Fibroblast of gingiva (primary cell): ENCODE measurements around the gene BRD3.
"Not testable (repeated sequence)": the region's sequence is repeated elsewhere in the genome, so short reads cannot be mapped to it uniquely, and the experiment has no call there.

Experiments
- DNase-seq: peaks from one replicate; pipeline ENCODE4 v3.0.0-alpha.2; 2011; ENCODE audit warnings: low read depth

The BRD3 gene

DNA sequence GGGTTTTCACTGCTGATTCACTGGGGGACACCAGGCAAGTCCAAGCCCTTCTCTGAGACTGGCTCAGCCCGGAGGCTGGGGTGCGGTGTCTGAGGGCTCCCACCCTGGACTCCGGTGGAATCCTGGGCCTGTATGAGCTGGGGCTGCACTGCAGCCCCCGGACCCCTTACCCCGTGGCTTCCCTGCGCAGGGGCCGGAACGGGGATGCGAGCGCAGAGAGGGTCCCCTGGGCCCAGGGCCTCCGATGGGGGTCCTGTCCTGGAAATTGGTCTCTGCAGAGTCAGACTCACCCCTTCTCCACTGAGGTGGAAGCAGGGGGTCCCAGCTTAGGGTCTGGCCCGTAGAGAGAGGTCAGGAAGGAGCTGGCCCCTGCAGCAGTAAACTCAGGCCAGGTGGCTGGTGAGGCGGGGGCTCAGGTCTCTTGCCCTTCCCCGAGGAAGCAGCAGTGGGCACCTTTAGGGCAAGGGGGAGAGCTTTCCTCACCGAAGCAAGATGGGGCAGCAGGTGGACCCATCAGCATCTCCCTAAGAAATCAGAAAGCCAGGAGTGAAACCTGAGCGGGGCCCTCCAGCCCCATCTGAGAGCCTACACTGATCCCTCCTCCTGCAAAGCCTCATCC, 74.1 kb downstream of the BRD3 start:
- DNase-seq: no peak

DNA sequence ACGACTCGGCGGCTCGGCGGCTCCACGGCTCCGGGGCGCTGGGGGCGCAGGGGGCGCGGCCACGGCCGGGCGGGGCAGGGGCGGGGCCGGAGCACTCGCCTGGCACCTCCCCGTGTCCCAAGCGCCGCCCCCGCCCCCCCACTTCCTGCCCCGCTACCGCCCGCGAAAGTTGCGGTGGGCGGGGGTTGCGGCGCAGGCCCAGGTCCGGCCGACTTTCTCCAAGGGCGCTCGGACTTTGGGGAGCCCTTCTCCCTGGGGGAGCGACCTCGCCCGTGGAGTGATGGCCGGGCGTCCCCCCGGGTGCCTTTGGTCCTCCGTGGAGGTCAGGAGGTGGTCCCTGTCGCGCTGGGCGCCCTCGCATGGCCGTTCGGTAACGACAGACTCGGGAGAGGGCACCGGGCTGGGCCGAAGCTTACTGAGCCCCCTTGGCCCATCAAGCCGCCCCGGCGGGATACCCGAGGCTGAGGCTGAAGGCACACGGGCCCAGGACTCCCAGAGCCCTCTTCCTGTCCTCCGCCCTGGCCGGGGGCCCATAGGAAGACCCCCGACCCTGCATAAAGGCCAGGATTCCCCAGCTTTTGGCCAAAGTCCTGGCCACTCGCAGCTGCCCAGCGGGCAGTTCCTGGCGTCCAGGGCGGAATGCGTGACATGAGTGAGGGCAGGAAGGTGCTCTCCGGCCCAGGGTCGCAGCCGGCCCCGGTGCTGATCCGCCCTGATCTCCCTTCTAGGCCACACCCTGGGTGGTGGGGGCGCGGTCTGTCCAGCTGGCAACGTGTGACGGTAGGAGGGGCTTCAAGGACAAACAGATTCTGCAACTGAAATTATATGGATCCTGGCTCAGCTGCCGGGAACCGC, 74.8 kb downstream of the BRD3 start:
- DNase-seq: peak; percentile 89

DNA sequence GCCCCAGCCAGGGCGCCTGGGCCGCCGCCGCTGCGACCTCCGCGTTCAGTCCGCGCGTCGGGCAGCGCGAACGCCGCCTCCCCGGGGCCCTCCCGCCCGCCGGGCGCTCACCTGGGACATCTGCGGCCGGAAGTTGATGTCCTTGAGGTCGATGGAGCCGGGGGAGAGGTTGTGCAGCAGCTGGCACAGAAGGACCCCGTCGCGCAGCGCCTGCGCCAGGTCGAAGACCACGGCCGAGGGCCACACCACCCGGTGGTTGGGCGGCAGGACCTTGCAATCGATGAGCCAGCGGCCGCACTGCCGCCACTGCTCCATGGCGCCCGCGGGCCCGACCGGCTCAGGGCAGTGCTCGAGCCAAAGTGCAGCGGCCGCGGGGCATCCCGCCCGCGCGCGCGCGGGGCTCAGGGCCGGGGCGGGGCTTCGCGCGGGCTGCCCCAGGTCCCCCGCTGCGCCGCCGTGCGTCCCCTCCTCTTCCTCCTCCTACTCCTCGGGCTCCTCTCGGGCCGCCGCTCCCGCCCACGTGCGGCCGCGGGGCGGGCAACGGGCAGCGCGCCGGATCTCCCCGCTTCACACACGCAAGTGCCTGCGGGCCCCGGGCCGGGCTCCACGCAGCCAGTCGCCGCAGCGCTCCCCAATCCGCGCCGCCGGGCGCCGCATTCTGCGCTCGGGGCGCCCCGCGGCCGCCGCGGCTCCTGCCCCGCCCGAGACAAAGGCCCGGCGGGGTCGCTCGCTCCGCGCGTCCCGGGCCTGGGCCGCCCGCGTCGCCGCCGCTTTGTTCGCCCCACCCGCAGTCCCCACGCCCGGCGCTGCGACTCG, 75.7 kb downstream of the BRD3 start, which contains the start of gene VAV2:
TSS of gene VAV2 (minus strand) at position 361 of the 816 bp plus-strand sequence. CDS start at position 315, 46 bp downstream.
- DNase-seq: peak; percentile 74

DNA sequence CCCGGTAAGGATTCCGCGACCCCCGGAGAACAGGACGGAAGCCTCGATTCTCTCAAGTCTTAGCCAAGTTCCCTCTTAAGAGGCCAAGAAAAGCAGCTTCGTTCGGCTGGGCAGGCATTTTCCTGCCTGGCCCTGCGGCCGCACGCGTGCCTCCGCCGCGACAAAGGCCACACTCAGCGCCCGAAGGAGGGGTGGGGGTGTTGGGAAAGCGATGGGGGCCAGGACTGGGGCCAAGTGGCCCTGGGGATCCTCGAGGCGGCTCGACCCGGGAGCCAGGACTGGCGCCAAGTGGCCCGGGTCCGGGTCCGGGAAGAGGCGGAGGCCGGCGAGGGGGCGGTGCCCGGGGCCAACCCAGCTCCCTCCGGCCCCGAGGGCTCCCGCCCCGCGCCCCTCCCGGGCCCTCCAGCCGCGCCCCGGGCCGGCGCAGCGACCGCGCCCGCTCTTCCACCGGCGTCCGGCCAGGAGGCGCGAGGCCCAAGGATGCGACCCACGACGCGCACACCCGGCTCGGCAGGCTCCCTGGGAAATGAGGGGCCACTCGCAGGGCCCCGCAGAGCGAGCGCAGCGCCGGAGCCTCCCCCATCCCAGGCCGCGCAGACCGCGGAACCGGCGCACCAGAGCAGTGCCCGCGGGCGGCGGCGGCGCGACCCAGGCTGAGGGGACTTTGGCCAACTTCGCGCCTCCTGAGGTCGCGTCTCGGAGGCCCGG, 76.5 kb downstream of the BRD3 start:
- DNase-seq: no peak

DNA sequence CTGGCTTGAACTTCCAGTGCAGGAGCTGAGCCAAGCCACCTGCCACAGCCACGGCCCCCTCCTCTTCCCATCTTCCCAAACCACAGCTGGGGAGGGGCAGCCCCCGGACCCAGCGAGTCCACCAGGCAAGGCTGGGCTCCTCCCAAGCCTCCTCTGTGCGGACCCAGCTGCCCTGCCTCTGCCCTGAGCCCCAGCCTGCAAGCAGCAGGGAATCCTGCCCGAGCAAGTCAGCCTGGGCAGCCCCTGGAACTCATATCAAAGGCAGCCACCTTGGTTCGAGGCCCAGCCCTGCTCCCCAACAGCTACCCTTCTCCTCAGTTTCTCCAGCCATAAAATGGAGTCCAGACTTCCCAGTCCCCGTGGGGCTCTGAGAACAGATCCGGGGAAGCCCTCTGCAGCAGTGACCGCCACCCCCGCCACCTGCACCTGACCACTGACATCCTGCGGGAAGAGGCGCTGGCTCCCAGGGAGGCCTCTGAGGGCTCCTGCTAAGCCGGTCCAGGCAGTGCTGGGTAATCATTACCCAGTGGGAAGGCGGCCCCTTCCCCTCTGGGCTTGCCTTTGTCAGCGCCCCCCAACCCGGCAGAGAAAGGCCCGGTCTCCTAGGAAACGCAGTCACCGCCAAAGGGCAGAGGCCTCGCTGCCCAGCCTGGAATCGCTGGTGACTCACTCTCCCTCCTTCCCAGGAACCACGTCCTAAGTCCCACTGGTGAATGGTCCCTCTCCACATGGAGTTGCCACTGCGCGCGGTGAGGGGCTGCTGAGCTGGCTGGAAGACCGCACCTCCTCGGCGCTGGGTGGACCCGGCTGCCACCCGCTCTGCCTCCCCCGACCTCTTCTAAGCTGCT, 77.2 kb downstream of the BRD3 start:
- DNase-seq: peak; percentile 69

DNA sequence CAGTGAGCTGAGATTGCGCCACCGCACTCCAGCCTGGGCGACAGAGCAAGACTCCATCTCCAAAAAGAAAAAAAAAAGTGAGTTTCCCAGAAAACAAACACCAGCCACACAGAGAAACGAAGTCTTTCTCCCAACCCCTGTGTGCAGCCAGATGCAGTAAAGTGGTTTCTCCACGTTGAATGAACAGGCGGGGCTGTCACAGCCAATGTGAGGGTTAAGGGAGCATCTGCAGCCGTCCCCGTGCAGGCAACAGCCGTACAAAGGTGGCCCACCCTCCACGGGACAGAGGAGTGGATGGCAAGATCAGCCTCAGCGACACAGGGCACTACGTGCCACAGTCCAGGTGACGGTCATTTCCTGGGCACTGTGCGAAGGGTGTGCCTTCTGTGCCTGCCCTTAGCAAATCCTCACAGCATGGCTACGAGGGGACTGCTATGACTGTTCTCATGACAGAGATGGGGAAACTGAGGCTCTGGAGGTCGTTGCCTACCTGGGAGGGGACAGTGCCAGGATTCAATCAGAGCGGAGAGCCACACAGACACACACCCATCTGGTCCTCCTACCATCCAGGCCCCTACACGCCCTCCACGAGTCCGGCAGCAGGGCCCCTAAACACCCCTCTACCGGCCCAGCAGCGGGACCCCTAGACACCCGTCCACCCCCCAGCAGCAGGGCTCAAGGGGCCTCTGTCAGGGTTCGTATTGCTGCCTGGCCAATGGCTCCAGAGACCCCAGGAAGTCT, 78.0 kb downstream of the BRD3 start:
- DNase-seq: no peak

DNA sequence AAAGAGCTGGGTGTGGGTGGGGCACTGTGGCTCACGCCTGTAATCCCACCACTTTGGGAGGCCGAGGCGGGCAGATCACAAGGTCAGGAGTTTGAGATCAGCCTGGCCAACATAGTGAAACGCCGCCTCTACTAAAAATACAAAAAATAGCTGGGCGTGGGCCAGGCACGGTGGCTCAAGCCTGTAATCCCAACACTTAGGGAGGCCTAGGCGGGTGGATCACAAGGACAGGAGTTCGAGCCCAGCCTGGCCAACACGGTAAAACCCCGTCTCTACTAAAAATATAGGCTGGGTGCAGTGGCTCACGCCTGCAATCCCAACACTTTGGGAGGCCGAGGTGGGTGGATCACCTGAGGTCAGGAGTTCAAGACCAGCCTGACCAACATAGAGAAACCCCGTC, 79.1 kb downstream of the BRD3 start:
- not testable (repeated sequence) for DNase-seq

DNA sequence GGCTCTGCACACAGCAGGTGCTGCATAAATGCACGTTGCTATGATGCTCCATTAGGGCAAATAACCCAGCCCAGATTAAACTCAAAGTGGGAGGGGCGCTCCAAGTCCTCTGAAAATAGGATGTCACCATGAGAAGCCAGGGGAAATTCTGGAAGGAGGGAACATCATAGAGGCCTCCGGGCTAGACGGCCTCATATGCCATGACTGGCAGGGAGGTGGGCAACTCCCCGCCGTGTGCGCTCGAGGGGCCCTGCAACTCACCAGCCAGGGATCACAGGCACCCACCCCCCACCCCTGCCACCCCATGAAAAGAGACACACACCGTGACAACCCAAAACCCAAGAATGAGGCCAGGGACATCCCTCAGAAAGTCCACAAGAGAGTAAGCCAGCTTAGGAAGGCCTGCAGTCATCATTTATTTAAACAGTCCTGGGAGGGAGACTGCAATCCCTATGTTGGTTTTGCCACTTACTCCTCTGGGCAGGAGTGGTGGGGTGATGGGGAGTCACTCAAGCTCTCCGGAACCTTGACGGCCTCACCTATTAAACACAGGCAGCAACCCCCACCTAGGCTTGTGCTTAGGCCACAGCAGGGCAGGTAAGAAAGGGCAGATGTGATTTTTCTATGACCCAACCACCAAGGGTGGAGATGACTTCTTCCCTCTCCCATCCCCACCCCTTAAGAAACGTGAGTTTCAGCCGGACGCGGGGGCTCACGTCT, 79.7 kb downstream of the BRD3 start:
- DNase-seq: no peak

DNA sequence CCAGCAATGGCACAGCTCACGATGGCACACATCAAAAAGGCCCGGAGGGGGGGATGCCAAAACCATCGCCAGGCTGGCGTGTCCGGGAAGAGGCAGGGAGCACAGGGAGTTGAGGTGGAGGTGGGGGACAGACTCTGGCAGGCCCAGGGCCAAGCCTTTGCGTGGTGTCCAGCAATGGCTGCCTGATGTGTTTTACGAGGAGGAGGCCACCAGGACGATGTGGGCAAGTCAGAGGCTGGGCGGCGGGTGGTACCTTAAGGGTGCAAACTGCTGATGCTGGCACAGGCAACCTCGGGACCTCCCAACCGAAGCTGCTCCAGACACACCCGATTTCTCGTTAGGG, 80.4 kb downstream of the BRD3 start:
- DNase-seq: no peak

DNA sequence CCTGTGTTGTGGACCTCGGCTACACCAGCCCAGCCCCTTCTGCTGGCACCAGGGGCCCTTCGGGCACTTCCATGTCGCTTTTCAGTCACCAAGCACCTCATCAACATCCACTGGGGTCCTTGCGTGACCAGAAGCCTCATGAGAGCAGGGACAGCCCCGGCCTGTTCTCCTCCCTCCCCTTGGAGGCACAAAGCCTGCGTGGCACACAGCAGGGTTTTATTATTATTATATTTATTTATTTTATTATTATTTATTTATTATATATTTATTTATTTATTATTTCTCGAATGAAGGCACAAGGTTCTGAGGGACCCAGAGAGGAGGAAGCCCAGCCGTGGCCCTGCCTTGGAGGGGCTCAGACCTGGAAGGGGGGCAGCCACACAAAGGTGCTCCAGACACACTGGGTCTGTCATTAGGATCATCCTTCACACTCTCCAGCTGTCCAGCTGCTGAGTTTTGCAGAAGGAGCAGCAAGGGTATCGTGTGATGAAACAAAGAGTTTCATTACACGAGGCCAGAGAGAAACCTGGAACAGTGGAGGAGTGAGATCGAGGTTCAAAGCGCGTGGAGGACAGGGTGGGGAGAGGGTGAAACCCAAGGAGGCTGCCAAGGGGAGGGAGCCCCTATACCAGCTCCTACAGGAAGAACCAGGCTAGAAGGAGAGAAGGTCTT, 80.9 kb downstream of the BRD3 start:
- no peak for DNase-seq

DNA sequence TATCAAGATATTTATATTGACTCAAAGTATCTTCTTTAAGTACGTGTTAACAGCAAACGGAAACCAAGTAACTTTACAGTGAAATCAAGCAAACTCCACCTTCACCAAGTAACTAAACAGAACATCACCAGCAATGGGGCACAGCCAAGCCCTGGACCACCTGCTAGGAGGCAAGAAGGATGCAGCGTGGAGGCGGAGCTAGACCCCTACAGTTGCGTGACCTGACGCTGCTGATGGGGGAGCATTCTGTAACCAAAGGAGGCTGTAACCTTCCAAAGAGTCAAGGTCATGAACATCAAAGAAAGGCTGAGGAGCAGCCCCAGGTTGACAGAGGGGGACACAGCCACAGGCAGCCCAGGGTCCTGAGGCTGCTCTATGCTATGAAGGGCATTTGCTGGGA, 81.8 kb downstream of the BRD3 start:
- no peak for DNase-seq

DNA sequence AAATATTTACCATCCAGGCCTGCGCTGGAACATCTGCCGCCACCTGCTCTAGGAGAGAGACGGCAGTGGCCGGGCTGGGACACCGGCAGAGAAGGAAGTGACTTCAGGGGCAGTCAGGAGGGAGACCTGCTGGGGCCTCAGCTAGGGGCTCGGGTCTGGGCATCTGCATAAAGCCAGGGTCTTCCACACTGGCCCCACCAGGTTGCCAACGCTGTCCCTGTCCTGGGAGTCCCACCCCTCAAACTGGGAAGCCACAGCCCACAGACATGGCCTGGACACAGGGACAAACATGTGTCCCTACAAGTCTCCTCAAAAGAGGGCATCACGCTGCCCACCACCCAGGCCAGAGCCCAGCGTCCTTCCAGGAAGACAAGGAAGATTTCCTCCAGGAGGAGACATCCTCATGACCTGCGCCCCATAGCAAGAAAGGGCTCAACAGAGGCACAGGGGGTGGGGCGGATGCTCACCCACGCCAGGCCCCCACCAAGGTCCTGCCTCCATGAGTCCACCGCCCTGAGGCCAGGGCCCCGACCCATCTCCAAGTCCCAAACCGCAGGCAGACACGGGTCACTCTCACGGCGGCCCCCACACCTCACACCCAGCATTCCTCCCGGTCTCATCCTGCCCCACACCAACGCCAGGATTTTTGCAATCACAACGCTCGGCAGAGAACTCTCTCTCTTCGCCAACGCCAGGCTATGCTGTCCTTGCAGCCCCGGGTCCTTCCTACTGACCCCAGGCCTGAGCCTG, 84.7 kb downstream of the BRD3 start:
- no peak for DNase-seq

DNA sequence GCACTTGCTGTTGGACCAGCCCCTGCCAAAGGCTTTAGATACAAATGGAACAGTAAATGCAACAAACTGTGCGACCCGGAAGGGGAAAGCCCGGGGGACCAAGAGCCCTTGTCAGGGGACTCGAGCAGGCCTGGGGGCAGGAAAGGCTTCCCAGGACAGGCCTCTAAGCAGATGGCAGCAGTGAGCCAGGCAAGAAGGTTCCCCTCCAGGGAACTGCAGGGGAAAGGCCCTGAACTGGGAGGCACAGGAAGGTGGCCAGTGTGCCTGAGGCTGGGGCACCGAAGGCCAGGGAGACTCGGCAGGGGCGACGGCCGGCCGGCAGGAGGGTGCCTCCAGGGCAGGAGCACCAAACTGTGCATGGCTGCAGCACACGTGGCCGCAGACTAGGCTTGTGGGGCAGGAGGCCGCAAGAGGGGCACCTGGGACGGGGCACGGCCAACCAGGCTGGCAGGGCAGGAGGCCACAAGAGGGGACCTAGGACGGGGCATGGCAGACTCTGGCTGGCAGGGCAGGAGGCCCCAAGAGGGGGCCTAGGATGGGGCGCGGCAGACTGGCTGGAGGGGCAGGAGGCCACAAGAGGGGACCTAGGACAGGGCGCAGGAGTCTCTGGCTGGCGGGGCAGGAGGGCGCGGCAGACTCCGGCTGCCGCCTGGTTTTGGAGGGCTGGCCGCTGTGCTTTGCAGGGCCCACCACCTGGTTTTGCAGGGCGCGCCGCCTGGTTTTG, 85.7 kb downstream of the BRD3 start:
- DNase-seq: no peak

DNA sequence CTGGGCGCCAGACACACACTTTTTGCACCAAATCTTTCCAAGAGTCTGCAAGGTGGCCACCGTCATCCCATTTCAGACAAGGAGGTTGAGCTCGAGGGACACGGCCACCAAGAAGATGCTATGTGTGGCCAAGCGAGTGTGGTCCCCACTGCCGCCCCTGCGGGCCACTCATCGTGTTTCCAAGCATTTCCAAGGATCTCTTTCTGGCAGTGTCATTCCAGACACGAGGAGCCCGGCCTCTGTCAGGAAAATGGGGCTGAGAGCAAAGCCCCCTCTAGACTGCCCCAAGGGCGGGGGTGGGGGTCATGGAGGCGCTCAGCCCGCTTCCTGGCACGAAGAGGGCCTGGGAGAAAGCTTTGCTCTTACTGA, 86.3 kb downstream of the BRD3 start:
- no peak for DNase-seq

DNA sequence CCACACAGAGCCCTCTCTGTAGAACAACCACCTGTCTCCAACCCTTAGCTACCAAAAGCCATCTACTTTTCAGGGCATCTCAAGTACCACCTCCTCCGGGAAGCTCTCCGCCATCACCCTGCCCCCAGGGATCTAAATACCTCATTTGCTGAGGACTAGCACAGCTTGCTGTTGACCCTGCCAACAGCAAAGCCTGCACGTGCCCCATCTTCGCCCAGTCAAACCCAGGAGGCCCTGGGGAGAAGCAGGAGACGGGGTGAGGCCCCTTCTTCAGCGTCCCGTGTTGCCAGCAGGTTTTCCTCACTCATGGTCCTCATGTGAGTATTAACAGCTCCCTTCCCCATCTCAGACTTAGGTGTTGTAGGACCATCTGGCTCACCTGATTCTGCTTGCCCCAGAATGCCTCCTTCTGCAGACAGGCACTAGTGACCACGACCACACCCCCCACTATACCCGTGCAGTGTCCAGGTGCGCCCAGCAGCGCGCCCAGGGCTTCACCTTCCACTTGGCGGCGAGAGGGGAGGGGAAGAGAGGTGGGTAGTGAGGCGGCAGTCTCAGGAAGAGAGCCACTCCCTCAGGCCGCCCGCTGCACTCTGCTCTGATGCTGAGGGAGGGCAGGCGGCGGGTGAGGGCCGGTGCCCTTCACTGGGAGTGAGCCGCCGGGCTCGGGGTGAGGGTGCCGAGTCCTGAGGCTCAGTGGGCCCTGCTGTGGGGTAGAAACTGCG, 86.8 kb downstream of the BRD3 start:
- DNase-seq: no peak
